Measurements from ENCODE around the gene DUSP10. TPM values are rescaled to one million over a fixed set of nuclear protein-coding genes. Genes with fewer than 3 reads are reported as not detected.

DUSP10 gene
- total RNA-seq, 1 donor from 2014 or later = 5.7 TPM

DNA sequence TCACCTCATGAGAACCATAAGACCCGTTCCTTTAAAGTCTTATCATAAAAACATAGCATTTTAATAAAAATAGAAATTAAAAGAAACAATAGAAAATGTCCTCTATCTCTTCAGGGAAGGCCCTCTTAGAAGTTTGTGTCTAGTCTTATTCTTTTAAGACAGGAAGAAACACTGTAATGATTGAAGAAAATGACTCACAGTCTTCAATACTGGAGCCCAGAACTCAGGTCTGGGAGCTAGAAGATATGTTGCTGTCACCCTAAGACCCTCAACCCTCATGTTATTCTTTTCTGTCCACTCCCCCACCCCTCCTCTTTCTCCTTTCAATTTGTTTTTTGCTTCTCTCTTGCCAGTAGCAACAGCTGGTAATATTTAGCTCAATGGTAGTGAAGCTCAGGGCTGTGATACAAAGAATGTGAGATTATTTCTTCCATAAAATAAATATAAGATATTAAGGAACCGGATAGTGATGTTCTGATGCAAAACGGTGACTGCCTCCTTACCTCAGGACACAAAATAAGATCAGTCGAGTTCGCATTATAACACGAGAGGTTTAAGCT lies 12.0 kb downstream of the DUSP10 start:
- DNase-seq (ENCODE audit: low spot score in 2 of 2) = no peak
- Histone ChIP-seq H3K9me3 (no peaks in the 10 kb centered on the region), H3K27ac (no peak overlapping the region), H3K4me3 (no peak overlapping the region), H3K4me1 (peaks cover 0 to 18% of the 10 kb centered on the region in 2 donors), H3K36me3 (no peaks in the 10 kb centered on the region), H3K27me3 (no peaks in the 10 kb centered on the region)
- intact Hi-C loops (cut with DNase I) = no loop called here
- TF ChIP-seq, protein P1, sequence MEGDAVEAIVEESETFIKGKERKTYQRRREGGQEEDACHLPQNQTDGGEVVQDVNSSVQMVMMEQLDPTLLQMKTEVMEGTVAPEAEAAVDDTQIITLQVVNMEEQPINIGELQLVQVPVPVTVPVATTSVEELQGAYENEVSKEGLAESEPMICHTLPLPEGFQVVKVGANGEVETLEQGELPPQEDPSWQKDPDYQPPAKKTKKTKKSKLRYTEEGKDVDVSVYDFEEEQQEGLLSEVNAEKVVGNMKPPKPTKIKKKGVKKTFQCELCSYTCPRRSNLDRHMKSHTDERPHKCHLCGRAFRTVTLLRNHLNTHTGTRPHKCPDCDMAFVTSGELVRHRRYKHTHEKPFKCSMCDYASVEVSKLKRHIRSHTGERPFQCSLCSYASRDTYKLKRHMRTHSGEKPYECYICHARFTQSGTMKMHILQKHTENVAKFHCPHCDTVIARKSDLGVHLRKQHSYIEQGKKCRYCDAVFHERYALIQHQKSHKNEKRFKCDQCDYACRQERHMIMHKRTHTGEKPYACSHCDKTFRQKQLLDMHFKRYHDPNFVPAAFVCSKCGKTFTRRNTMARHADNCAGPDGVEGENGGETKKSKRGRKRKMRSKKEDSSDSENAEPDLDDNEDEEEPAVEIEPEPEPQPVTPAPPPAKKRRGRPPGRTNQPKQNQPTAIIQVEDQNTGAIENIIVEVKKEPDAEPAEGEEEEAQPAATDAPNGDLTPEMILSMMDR (IDR thresholded peaks at IDR 0.05) = no peak

- Histone ChIP-seq H3K4me1 (peaks cover 0 to 18% of the 10 kb centered on the region in 2 donors), H3K27me3 (no peaks in the 10 kb centered on the region), H3K27ac (no peak overlapping the region), H3K4me3 (no peak overlapping the region), H3K9me3 (no peaks in the 10 kb centered on the region), H3K36me3 (no peaks in the 10 kb centered on the region)
- intact Hi-C loops (cut with DNase I) = no loop called here
- no peak for DNase-seq (ENCODE audit: low spot score in 2 of 2)
- TF ChIP-seq, protein P1 (IDR thresholded peaks at IDR 0.05) = no peak
Observed at GRCh38 chr1:221728037-221728505, 13.8 kb downstream of the DUSP10 start.

DNA sequence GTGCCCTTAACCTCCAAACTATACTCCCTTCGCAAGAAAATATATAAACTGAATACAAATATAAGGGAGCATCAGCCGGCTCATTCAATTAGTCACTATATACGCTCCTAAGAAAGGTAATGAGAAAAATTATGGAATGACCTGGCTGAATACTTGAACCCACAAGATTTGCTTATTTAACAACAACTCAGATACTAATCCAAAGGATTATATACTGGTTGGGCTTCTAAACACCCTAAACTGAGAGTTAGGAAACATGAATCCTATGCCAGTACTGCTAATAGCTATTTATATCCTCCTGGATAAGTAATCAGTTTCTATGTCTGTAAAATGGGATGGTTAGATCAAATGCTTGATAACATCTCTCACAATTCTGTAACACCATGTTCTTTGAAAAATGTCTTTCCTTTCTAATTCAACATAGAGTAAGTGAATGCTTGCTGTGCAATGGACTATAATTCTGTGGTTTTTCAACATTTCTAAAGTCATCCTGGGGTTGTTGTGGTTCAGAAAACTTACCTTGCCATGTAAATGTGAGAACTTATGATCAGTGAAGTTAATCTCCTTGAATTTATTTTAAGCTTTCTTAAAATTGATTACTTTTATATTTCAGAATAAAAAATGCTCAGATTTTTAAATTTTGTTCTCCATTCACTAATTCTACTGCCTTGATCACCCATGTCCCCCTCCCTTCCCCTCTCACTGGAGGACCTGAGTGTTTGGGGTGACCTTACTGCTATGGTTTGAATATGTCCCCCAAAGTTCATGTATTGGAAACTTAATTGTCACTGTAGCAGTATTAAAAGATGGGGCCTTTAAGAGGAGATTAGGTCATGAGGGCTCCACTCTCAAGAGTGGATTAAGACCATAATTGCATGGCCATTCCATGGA lies 14.5 kb downstream of the DUSP10 start:
- Histone ChIP-seq H3K4me3 (no peak overlapping the region), H3K9me3 (no peaks in the 10 kb centered on the region), H3K27me3 (no peaks in the 10 kb centered on the region), H3K4me1 (peaks cover 0 to 20% of the 10 kb centered on the region in 2 donors), H3K36me3 (no peaks in the 10 kb centered on the region), H3K27ac (no peak overlapping the region)
- intact Hi-C loops (cut with DNase I) = no loop called here
- TF ChIP-seq, protein P1 (IDR thresholded peaks at IDR 0.05) = no peak
- DNase-seq (ENCODE audit: low spot score in 2 of 2) = no peak

DNA sequence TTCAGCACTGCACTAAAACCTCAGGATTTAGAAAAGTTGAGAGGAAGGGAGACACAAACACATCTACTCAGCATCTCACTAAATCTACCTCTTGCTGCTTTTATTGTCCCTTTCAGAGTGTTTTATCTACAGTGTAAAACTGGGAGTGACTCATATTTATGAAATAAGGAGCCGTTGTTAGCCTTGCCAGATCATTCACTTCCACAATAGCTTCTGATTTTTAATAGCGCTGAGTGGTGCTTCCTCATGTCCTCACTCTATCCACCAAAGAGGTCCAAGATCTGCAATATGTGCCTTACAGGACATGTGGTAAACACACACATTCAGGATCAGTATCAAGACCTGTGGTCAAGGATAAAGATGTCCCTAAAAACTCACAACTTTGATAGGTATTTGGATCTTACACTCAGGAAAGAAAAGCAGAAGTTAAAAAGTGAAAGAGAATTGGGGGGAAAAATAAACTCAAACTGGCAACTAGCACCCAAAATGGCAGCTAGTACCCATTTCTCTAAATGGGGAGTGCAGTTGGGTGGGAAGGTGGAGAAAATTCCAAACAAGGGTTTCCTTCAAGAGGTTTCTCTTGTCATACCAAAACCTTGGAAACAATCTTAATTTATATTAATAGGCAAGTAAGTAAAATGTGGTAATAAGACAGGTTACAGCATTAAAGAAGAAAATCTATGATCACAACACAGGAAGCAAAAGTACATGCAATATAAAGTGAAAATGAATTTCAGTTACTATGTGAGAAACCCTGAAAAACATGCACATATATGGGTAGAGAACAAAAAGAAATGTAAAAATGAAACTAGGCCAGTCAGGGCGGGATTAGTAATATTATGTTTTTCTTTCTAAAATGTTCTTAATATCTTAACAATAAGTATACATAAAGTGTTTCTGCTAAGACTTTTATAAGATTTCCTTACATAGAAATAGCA lies 15.9 kb downstream of the DUSP10 start:
- Histone ChIP-seq H3K36me3 (no peaks in the 10 kb centered on the region), H3K27me3 (no peaks in the 10 kb centered on the region), H3K27ac (peak overlapping the region in 1 of 2 donors; percentile 24), H3K9me3 (no peaks in the 10 kb centered on the region), H3K4me1 (peaks cover 0 to 23% of the 10 kb centered on the region in 2 donors), H3K4me3 (no peak overlapping the region)
- TF ChIP-seq, protein P1 (IDR thresholded peaks at IDR 0.05) = no peak
- intact Hi-C loops (cut with DNase I) = no loop called here
- DNase-seq (ENCODE audit: low spot score in 2 of 2) = no peak

GRCh38 chr1:221724931-221725605 lies 16.8 kb downstream of the DUSP10 start:
- peak in 1 of 2 donors; percentile 70 for DNase-seq (ENCODE audit: low spot score in 2 of 2)
- Histone ChIP-seq H3K36me3 (no peaks in the 10 kb centered on the region), H3K4me3 (no peak overlapping the region), H3K27me3 (no peaks in the 10 kb centered on the region), H3K9me3 (no peaks in the 10 kb centered on the region), H3K4me1 (peaks cover 0 to 23% of the 10 kb centered on the region in 2 donors), H3K27ac (no peak overlapping the region)
- TF ChIP-seq, protein P1 (IDR thresholded peaks at IDR 0.05) = no peak
- intact Hi-C loops (cut with DNase I) = no loop called here

Measured in ascending aorta (tissue), 2 donors.